Caco-2 (cell line): Measurements from ENCODE around the gene SIPA1. TPM values are rescaled to one million over a fixed set of nuclear protein-coding genes. Genes with fewer than 3 reads are reported as not detected.

Source experiments
- BruUV-seq: library from RNA; stranded (reverse); fragments of 400-500 nt; replicated peaks from 2 replicates; lab custom pipeline; 2021; lab: Mats Ljungman, UMichigan
- CTCF ChIA-PET: fragments of 300-600 bp; sonication (Branson Sonifier 250); formaldehyde crosslinking; loops from one replicate; lab custom pipeline; 2022; ENCODE audit warnings: antibody characterized with exemption; lab: Charles Lee
- POLR2A ChIA-PET: fragments of 300-600 bp; sonication (Branson Sonifier 250); formaldehyde crosslinking; loops from one replicate; lab custom pipeline; 2022; ENCODE audit warnings: antibody characterized with exemption; lab: Charles Lee
- DNase-seq, 2 experiments: peaks; one replicate each; pipeline versions ENCODE4 v3.0.0 to v3.0.0-alpha.2; 2020 to 2022
- H3K27me3 ChIP-seq: replicated peaks from 2 replicates; pipeline ENCODE4 v1.6.0; 2011; ENCODE audit warnings: low read length; ENCODE audit not compliant: control insufficient read depth, insufficient read depth
- H3K36me3 ChIP-seq: 2 replicates; pipeline ENCODE4 v1.5.1; 2011; ENCODE audit warnings: low read length; ENCODE audit not compliant: control insufficient read depth, insufficient read depth
- H3K4me1 ChIP-seq: fragments of 250-450 bp; sonication (Bioruptor Pico); 2 replicates; pipeline ENCODE4 v1.5.1; 2020; ENCODE audit warnings: mild to moderate bottlenecking
- H3K4me3 ChIP-seq: 2 replicates; pipeline ENCODE4 v1.5.1; 2011; ENCODE audit warnings: low read depth, mild to moderate bottlenecking, control low read depth, low read length
- H3K9me3 ChIP-seq: fragments of 250-450 bp; sonication (Bioruptor Pico); 2 replicates; pipeline ENCODE4 v1.5.1; 2020; ENCODE audit warnings: mild to moderate bottlenecking, moderate library complexity
- H3K27ac Mint-ChIP-seq: one replicate; pipeline ENCODE4 v1.8.0; 2022; ENCODE audit warnings: mixed read lengths; ENCODE audit not compliant: unreplicated experiment
- H3K27me3 Mint-ChIP-seq: one replicate; pipeline ENCODE4 v1.8.0; 2022; ENCODE audit warnings: mixed read lengths; ENCODE audit not compliant: insufficient read depth, unreplicated experiment
- H3K36me3 Mint-ChIP-seq: one replicate; pipeline ENCODE4 v1.8.0; 2022; ENCODE audit warnings: mild to moderate bottlenecking, mixed read lengths; ENCODE audit not compliant: insufficient read depth, unreplicated experiment
- H3K4me1 Mint-ChIP-seq: one replicate; pipeline ENCODE4 v1.8.0; 2022; ENCODE audit warnings: low read depth, mixed read lengths; ENCODE audit not compliant: unreplicated experiment
- H3K4me3 Mint-ChIP-seq: one replicate; pipeline ENCODE4 v1.8.0; 2022; ENCODE audit warnings: mild to moderate bottlenecking, moderate library complexity, mixed read lengths; ENCODE audit not compliant: unreplicated experiment
- H3K9me3 Mint-ChIP-seq: one replicate; pipeline ENCODE4 v1.8.0; 2022; ENCODE audit warnings: mixed read lengths; ENCODE audit not compliant: unreplicated experiment
- CTCF ChIP-seq, 2 experiments: fragments of 200-600 bp in 1 of 2; IDR thresholded peaks; 1 replicate in 1 of 2; 2 replicates in 1 of 2; pipeline versions ENCODE4 v1.5.1 to v1.8.0; 2011 to 2022; ENCODE audit warnings: antibody characterized with exemption in 1 of 2, control low read depth in 1 of 2, inconsistent platforms in 1 of 2, low read depth in 1 of 2, low read length in 1 of 2, mild to moderate bottlenecking in 1 of 2, moderate library complexity in 1 of 2; ENCODE audit not compliant: insufficient read depth in 1 of 2, severe bottlenecking in 1 of 2, unreplicated experiment in 1 of 2
- intact Hi-C: fragments of 100-400 bp; cut with micrococcal nuclease; formaldehyde crosslinking; loops from one replicate; pipeline ENCODE4 v1.10.0; 2022; ENCODE audit not compliant: unreplicated experiment
- total RNA-seq: library from RNA; stranded (reverse); gene quantifications from 2 replicates; pipeline ENCODE4 v1.2.3, GENCODE V29; 2022

Gene SIPA1
- total RNA-seq, 1 experiment from 2014 or later = 30.5 TPM

- Histone ChIP-seq H3K9me3 (no peaks in the 10 kb centered on the region), H3K36me3 (peaks cover 11% of the 10 kb centered on the region), H3K4me3 (no peak overlapping the region), H3K27me3 (no peaks in the 10 kb centered on the region), H3K4me1 (peaks cover 18% of the 10 kb centered on the region)
- no peak overlapping the region for H3K4me3 Mint-ChIP-seq
- TF ChIP-seq CTCF (IDR thresholded peaks at IDR 0.05; ENCODE audit: insufficient read depth in 1 of 2, low read depth in 1 of 2, low read length in 1 of 2, severe bottlenecking in 1 of 2, unreplicated experiment in 1 of 2) = no peak
- H3K4me1 Mint-ChIP-seq = peaks cover 18% of the 10 kb centered on the region
- POLR2A ChIA-PET = no interaction called here
- BruUV-seq = no TSS peak
- no peaks in the 10 kb centered on the region for H3K27me3 Mint-ChIP-seq
- CTCF ChIA-PET = no interaction called here
- peaks cover 87% of the 10 kb centered on the region for H3K36me3 Mint-ChIP-seq
- DNase-seq = no peak
- intact Hi-C loops = no loop called here
- H3K27ac Mint-ChIP-seq = no peak overlapping the region
- H3K9me3 Mint-ChIP-seq = no peaks in the 10 kb centered on the region
Observed at GRCh38 chr11:65655570-65656332, 17.9 kb downstream of the SIPA1 start.

- no peak overlapping the region for H3K4me3 ChIP-seq
- no TSS peak for BruUV-seq
- Mint-ChIP-seq H3K4me1 (peaks cover 9% of the 10 kb centered on the region), H3K4me3 (no peak overlapping the region), H3K36me3 (peaks cover 70% of the 10 kb centered on the region), H3K27me3 (no peaks in the 10 kb centered on the region), H3K27ac (no peak overlapping the region), H3K9me3 (no peaks in the 10 kb centered on the region)
- H3K9me3 ChIP-seq = no peaks in the 10 kb centered on the region
- no peak for DNase-seq
- TF ChIP-seq CTCF (IDR thresholded peaks at IDR 0.05; ENCODE audit: insufficient read depth in 1 of 2, low read depth in 1 of 2, low read length in 1 of 2, severe bottlenecking in 1 of 2, unreplicated experiment in 1 of 2) = no peak
- intact Hi-C loops = no loop called here
- H3K36me3 ChIP-seq = peaks cover 11% of the 10 kb centered on the region
- no peaks in the 10 kb centered on the region for H3K27me3 ChIP-seq
- CTCF ChIA-PET = interaction anchor here (0.6 kb wide), 1 partner anchor 17 kb away, joined by 4 read pairs; no protein-coding TSS in a partner anchor
- POLR2A ChIA-PET = no interaction called here
- H3K4me1 ChIP-seq = peaks cover 17% of the 10 kb centered on the region
Observed at GRCh38 chr11:65657426-65657825, 19.5 kb downstream of the SIPA1 start.

- H3K27me3 Mint-ChIP-seq = no peaks in the 10 kb centered on the region
- POLR2A ChIA-PET = no interaction called here
- no peaks in the 10 kb centered on the region for H3K9me3 Mint-ChIP-seq
- Histone ChIP-seq H3K4me3 (no peak overlapping the region), H3K4me1 (peaks cover 13% of the 10 kb centered on the region; the same call in 1 of the 2 replicates), H3K27me3 (no peaks in the 10 kb centered on the region), H3K36me3 (peaks cover 11% of the 10 kb centered on the region), H3K9me3 (no peaks in the 10 kb centered on the region)
- no peak overlapping the region for H3K4me3 Mint-ChIP-seq
- no peak for DNase-seq
- H3K4me1 Mint-ChIP-seq = peaks cover 1% of the 10 kb centered on the region
- CTCF ChIA-PET = no interaction called here
- BruUV-seq = no TSS peak
- H3K36me3 Mint-ChIP-seq = peaks cover 65% of the 10 kb centered on the region
- intact Hi-C loops = no loop called here
- TF ChIP-seq CTCF (IDR thresholded peaks at IDR 0.05; ENCODE audit: insufficient read depth in 1 of 2, low read depth in 1 of 2, low read length in 1 of 2, severe bottlenecking in 1 of 2, unreplicated experiment in 1 of 2) = no peak
- no peak overlapping the region for H3K27ac Mint-ChIP-seq
Observed at GRCh38 chr11:65658174-65659021, 20.5 kb downstream of the SIPA1 start.
